MM.1S (cell line): Measurements from ENCODE around the gene S100A11.

Source experiments
- EZH2 ChIP-seq: fragments of 300-600 bp; sonication (generic); optimal IDR thresholded peaks from 2 replicates; pipeline ENCODE3; 2017; ENCODE audit warnings: low read depth, mild to moderate bottlenecking, antibody characterized with exemption, low read length, mixed read lengths
- TF ChIP-seq, protein P1 (sequence below): fragments of 300-600 bp; sonication (generic); IDR thresholded peaks from 2 replicates; pipeline ENCODE4 v1.5.1; 2016; ENCODE audit warnings: antibody characterized with exemption, low read length, mixed read lengths

DNA sequence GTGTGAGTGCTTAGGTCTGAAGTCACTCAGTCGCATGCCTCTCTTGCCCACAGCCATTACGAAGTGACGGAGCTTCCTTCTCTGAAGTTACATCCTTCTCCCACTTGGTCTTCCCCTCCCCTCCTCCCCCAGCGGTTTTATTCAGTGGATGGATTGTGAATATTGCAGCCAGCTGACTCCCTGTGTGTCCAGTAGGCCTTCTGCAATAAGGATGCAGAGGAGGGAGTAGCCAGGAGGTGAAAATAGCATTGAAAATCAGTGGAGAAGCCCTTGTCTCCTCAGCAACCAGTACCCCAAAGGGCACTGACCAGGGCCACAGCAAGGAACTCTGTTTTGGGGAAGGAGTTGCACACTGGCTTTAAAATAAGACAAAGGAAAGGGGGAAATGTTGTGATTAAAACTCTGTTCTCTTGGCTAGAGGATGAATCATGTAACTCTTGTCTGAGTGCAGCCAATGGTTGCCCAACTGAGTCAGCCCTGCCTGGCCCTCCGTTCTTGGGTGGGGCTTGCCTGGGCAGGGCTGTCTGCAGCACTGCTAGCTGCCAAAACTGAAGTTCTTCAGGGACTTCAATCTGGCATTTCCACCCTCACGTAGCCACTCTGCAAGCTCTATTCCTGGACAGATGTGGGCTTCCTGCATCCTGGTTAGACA lies 47.5 kb downstream of the S100A11 start:
- TF ChIP-seq EZH2, result no peak
- TF ChIP-seq, protein P1, sequence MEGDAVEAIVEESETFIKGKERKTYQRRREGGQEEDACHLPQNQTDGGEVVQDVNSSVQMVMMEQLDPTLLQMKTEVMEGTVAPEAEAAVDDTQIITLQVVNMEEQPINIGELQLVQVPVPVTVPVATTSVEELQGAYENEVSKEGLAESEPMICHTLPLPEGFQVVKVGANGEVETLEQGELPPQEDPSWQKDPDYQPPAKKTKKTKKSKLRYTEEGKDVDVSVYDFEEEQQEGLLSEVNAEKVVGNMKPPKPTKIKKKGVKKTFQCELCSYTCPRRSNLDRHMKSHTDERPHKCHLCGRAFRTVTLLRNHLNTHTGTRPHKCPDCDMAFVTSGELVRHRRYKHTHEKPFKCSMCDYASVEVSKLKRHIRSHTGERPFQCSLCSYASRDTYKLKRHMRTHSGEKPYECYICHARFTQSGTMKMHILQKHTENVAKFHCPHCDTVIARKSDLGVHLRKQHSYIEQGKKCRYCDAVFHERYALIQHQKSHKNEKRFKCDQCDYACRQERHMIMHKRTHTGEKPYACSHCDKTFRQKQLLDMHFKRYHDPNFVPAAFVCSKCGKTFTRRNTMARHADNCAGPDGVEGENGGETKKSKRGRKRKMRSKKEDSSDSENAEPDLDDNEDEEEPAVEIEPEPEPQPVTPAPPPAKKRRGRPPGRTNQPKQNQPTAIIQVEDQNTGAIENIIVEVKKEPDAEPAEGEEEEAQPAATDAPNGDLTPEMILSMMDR, result no peak
